ENCODE measurements around the gene FFAR3. TPM values are rescaled to one million over a fixed set of nuclear protein-coding genes. Genes with fewer than 3 reads are reported as not detected.

Gene FFAR3
- total RNA-seq, 2 donors from 2014 or later, result not detected

DNA sequence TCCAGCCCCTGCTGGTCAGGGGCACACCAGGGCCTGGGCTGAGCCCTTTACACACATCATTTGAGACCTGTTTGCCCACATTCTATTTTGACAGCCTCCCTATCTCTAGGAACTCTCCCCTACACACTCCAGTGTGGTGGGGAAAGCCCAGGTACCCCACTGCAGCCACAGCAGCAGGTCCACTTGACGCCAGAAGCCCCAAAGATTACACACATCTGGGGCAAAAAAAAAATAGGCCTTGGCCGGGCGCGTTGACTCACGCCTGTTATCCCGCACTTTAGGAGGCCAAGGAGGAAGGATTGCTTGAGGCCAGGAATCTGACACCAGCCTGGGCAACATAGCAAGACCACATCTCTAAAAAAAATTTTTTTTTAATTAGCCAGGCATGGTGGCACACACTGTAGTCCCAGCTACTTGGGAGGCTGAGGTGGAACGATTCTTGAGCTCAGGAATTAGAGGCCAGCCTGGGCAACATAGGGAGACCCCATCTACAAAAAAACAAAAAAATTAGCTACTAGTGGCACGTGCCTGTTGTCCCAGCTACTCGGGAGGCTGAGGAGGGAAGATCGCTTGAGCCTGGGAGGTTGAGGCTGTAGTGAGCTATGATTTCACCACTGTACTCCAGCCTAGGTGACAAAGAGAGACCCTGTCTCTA, 47.3 kb upstream of the FFAR3 start:
- Histone ChIP-seq H3K27me3 (no peaks in the 10 kb centered on the region), H3K27ac (no peak overlapping the region), H3K9me3 (no peaks in the 10 kb centered on the region), H3K4me3 (no peak overlapping the region), H3K4me1 (peaks cover 15% of the 10 kb centered on the region), H3K36me3 (replicated peaks in 1 of 2; ENCODE audit: insufficient read depth in 1 of 2, low read depth in 2 of 2) (no peaks in the 10 kb centered on the region)
- intact Hi-C loops (cut with DNase I), result no loop called here
- no peak for DNase-seq
- WGBS, 2 donors, result 89 to 91% methylated on average over 10 of the region's 10 CpGs
- no peak for TF ChIP-seq POLR2A (IDR thresholded peaks at IDR 0.05)
- TF ChIP-seq, protein P1, sequence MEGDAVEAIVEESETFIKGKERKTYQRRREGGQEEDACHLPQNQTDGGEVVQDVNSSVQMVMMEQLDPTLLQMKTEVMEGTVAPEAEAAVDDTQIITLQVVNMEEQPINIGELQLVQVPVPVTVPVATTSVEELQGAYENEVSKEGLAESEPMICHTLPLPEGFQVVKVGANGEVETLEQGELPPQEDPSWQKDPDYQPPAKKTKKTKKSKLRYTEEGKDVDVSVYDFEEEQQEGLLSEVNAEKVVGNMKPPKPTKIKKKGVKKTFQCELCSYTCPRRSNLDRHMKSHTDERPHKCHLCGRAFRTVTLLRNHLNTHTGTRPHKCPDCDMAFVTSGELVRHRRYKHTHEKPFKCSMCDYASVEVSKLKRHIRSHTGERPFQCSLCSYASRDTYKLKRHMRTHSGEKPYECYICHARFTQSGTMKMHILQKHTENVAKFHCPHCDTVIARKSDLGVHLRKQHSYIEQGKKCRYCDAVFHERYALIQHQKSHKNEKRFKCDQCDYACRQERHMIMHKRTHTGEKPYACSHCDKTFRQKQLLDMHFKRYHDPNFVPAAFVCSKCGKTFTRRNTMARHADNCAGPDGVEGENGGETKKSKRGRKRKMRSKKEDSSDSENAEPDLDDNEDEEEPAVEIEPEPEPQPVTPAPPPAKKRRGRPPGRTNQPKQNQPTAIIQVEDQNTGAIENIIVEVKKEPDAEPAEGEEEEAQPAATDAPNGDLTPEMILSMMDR (IDR thresholded peaks at IDR 0.05), result no peak
- ATAC-seq, result no peak

DNA sequence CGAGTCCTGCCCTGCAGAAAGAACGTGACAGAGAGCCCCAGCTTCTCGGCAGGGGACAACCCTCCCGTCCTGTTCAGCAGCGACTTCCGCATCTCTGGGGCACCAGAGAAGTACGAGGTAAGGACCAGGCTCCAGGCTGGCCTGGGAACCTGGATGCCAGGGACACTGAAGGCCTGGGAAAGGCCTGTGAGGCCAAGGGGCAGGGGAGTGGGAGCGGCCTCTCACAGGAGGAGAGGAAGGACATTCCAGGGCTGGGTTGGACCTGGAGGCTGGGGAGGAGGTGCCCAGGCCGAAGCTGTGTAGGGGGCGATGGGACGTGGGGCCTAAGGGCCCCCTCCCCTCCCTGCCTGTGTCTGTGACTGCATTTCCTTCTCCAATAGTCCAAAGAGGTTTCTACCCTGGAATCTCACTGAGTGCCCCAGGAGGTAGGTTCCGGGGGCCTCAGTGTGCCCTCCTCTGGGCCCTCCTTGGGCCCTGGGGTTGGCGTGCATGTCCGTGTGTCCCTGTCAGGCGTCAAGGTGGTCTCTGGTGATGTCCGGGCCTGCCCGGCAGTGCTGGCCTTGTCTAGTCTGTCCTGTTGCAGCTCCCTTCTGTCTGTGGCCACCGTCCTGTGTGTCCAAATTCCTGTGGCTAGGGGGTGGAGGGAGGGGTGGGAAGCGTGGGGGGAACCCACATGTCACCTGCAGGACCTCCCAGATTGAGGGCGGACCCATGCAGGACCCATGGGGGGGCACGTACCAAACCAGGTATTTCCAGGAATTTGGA, 46.2 kb upstream of the FFAR3 start:
- DNase-seq, result no peak
- no peak for TF ChIP-seq POLR2A (IDR thresholded peaks at IDR 0.05)
- TF ChIP-seq, protein P1 (IDR thresholded peaks at IDR 0.05), result no peak
- Histone ChIP-seq H3K4me1 (peaks cover 15% of the 10 kb centered on the region), H3K4me3 (no peak overlapping the region), H3K27ac (no peak overlapping the region), H3K36me3 (replicated peaks in 1 of 2; ENCODE audit: insufficient read depth in 1 of 2, low read depth in 2 of 2) (no peaks in the 10 kb centered on the region), H3K9me3 (no peaks in the 10 kb centered on the region), H3K27me3 (no peaks in the 10 kb centered on the region)
- WGBS, 2 donors, result 84 to 86% methylated on average over 17 to 21 of the region's 21 CpGs
- no peak for ATAC-seq
- intact Hi-C loops (cut with DNase I), result no loop called here

DNA sequence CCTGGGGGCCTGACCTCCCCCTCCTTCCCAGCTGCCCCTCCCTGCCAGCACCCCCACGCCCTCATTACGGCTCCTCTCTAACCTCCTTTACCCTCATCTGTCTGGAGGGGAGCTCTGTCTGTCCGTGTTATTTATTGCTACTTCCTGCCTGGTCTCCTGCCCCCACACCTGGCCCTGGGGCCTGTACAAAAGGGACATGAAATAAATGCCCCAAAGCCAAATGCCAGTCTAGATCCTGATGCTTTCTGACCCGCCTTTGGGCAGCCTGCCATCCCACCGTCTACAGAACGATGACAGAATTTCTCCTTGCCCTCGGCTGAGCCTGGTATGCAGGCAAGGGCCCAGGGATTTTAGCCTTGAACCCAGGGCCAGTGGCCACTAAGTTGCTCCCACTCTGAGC, 44.7 kb upstream of the FFAR3 start:
- no peak for DNase-seq
- Histone ChIP-seq H3K9me3 (no peaks in the 10 kb centered on the region), H3K4me3 (no peak overlapping the region), H3K4me1 (peaks cover 15% of the 10 kb centered on the region), H3K27me3 (no peaks in the 10 kb centered on the region), H3K27ac (no peak overlapping the region), H3K36me3 (replicated peaks in 1 of 2; ENCODE audit: insufficient read depth in 1 of 2, low read depth in 2 of 2) (no peaks in the 10 kb centered on the region)
- ATAC-seq, result no peak
- intact Hi-C loops (cut with DNase I), result no loop called here
- WGBS, 2 donors, result 40 to 61% methylated on average over 4 to 7 of the region's 7 CpGs
- TF ChIP-seq, protein P1 (IDR thresholded peaks at IDR 0.05), result no peak
- TF ChIP-seq POLR2A (IDR thresholded peaks at IDR 0.05), result no peak

DNA sequence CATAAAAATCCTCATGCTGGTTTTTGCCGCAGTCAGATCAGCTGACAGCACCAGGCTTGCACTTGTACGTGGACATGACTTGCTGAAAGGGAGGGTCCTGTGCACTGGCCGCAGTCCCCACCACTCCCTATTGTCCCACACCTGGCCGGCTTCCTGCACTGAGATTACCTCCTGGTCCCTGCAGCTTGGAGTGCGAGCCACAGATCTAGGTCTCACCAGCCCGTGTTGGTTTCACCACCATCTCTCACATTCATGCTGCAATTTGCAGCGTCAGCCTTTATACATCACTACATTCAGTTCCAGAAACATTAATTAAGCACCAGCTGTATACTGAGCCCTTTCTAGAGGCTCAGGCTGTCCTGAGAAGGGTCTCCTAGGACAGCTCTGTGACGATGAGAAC, 44.2 kb upstream of the FFAR3 start:
- no peak overlapping the region for H3K4me3 ChIP-seq
- 85 to 87% methylated on average over 8 of the region's 8 CpGs for WGBS, 2 donors
- TF ChIP-seq POLR2A (IDR thresholded peaks at IDR 0.05), result no peak
- TF ChIP-seq, protein P1 (IDR thresholded peaks at IDR 0.05), result no peak
- DNase-seq (no peak), ATAC-seq (no peak)
- peaks cover 13% of the 10 kb centered on the region for H3K4me1 ChIP-seq
- H3K27ac ChIP-seq, result no peak overlapping the region
- no peaks in the 10 kb centered on the region for H3K36me3 ChIP-seq (replicated peaks in 1 of 2; ENCODE audit: insufficient read depth in 1 of 2, low read depth in 2 of 2)
- H3K27me3 ChIP-seq, result no peaks in the 10 kb centered on the region
- intact Hi-C loops (cut with DNase I), result no loop called here
- no peaks in the 10 kb centered on the region for H3K9me3 ChIP-seq

All from body of pancreas (tissue), 4 donors.